Measurements from ENCODE around the gene GADD45B.

Gene GADD45B

GRCh38 chr19:2475702-2476450 lies at the start of gene GADD45B:
GADD45B (plus strand) TSS chr19:2476127; CDS start chr19:2476359, 232 bp downstream.
- DNase-seq (ENCODE audit: low read depth), result peak; percentile 90
- TF ChIP-seq CTCF (IDR thresholded peaks at IDR 0.05; ENCODE audit: low read depth, low read length, missing control alignments), result no peak
- peak within 1 kb of the TSS; percentile 90 for H3K4me3 ChIP-seq (ENCODE audit: low read depth, low read length)

- no peak for DNase-seq (ENCODE audit: low read depth)
- no peak for TF ChIP-seq CTCF (IDR thresholded peaks at IDR 0.05; ENCODE audit: low read depth, low read length, missing control alignments)
- H3K4me3 ChIP-seq (ENCODE audit: low read depth, low read length), result peak overlapping the region; percentile 79
These were observed 49.1 kb upstream of the GADD45B start for GRCh38 chr19:2426611-2427428.

- DNase-seq (ENCODE audit: low read depth), result peak; percentile 85
- peak within 1 kb of the TSS; percentile 79 for H3K4me3 ChIP-seq (ENCODE audit: low read depth, low read length)
- no peak for TF ChIP-seq CTCF (IDR thresholded peaks at IDR 0.05; ENCODE audit: low read depth, low read length, missing control alignments)
These were observed 48.3 kb upstream of the GADD45B start, which contains the start of gene TIMM13 for GRCh38 chr19:2427429-2428320. TIMM13 (minus strand) TSS chr19:2427586; CDS start chr19:2427533, 53 bp downstream.

GRCh38 chr19:2428321-2428690 lies 47.6 kb upstream of the GADD45B start:
- DNase-seq (ENCODE audit: low read depth), result no peak
- H3K4me3 ChIP-seq (ENCODE audit: low read depth, low read length), result no peak overlapping the region
- no peak for TF ChIP-seq CTCF (IDR thresholded peaks at IDR 0.05; ENCODE audit: low read depth, low read length, missing control alignments)

GRCh38 chr19:2428756-2429711 lies 46.9 kb upstream of the GADD45B start:
- no peak for DNase-seq (ENCODE audit: low read depth)
- H3K4me3 ChIP-seq (ENCODE audit: low read depth, low read length), result no peak overlapping the region
- TF ChIP-seq CTCF (IDR thresholded peaks at IDR 0.05; ENCODE audit: low read depth, low read length, missing control alignments), result no peak
